Gastrocnemius medialis (tissue), 4 donors: ENCODE data around the gene PPIC. TPM values are rescaled to one million over a fixed set of nuclear protein-coding genes. Genes with fewer than 3 reads are reported as not detected.
"Not testable (repeated sequence)": the region's sequence is repeated elsewhere in the genome, so short reads cannot be mapped to it uniquely, and the experiment has no call there.

Experiments used
- ATAC-seq, 2 donors: fragments of 150-250 bp; one replicate each; pipeline ENCODE4 v1.9.1; 2016
- DNase-seq, 2 donors: peaks; one replicate each; pipeline ENCODE4 v3.0.0-alpha.2; 2019
- H3K27ac ChIP-seq, 4 donors: fragments of 200-600 bp; sonication (generic); 1 replicate in 1 of 4; 2 replicates in 3 of 4; pipeline ENCODE4 v1.5.1; 2016 to 2018; ENCODE audit warnings: mild to moderate bottlenecking in 2 of 4, moderate library complexity in 1 of 4
- H3K27me3 ChIP-seq, 3 donors: fragments of 200-600 bp; sonication (generic) in 2 of 3; 1 replicate in 1 of 3; 2 replicates in 2 of 3; pipeline versions ENCODE4 v1.5.1 to v1.6.0; 2016 to 2019; ENCODE audit warnings: mild to moderate bottlenecking in 1 of 3, moderate library complexity in 1 of 3
- H3K36me3 ChIP-seq, 2 donors: fragments of 200-600 bp; sonication (generic) in 1 of 2; one replicate each; pipeline ENCODE4 v1.5.1; 2017 to 2018
- H3K4me1 ChIP-seq, 2 donors: fragments of 200-600 bp; sonication (generic) in 1 of 2; one replicate each; pipeline ENCODE4 v1.5.1; 2016 to 2017; ENCODE audit warnings: mild to moderate bottlenecking in 2 of 2
- H3K4me3 ChIP-seq, 4 donors: fragments of 200-600 bp; sonication (generic) in 3 of 4; 1 replicate in 1 of 4; 2 replicates in 3 of 4; pipeline ENCODE4 v1.5.1; 2016 to 2019; ENCODE audit warnings: mild to moderate bottlenecking in 2 of 4
- H3K9me3 ChIP-seq, 3 donors: fragments of 200-600 bp; sonication (generic) in 2 of 3; 1 replicate in 1 of 3; 2 replicates in 2 of 3; pipeline ENCODE4 v1.5.1; 2016 to 2019
- CTCF ChIP-seq, 5 experiments: fragments of 450-650 bp in 3 of 5; fragments of 200-600 bp in 2 of 5; sonication (generic) in 2 of 5; IDR thresholded peaks in 4 of 5; conservative IDR thresholded peaks in 1 of 5; 1 replicate in 4 of 5; 2 replicates in 1 of 5; pipeline ENCODE4 v1.5.1; 2016 to 2019; ENCODE audit warnings: antibody characterized with exemption in 5 of 5, mild to moderate bottlenecking in 3 of 5, moderate library complexity in 3 of 5
- POLR2A ChIP-seq, 2 donors: fragments of 450-650 bp; IDR thresholded peaks; one replicate each; pipeline ENCODE4 v1.6.1; 2017; ENCODE audit warnings: antibody characterized with exemption in 2 of 2, mild to moderate bottlenecking in 2 of 2, moderate library complexity in 2 of 2
- in situ Hi-C, 4 donors: fragments of 200-750 bp; cut with MboI; loops; one replicate each; pipeline versions ENCODE4 v1.15.0 to v1.8.0; 2017; ENCODE audit warnings: low sequenced_read_pairs in 4 of 4
- intact Hi-C: fragments of 100-400 bp; cut with DNase I; formaldehyde crosslinking; loops from one replicate; pipeline ENCODE4 v1.15.1; 2023; ENCODE audit warnings: low total_unique reads
- total RNA-seq, 4 donors: library from RNA; depleted of rRNA; stranded (reverse); fragments of >200 nt; gene quantifications; one replicate each; pipeline versions ENCODE4 v1.1.0 to v1.2.3, GENCODE V29; 2016

PPIC gene
- total RNA-seq, 4 donors from 2014 or later: 10.3 to 29.8 (median 20.2) TPM

- no peaks in the 10 kb centered on the region for H3K9me3 ChIP-seq
- in situ Hi-C loops: no loop called here
- no peaks in the 10 kb centered on the region for H3K4me1 ChIP-seq
- no peak overlapping the region for H3K27ac ChIP-seq
- ATAC-seq (no peak), DNase-seq (no peak)
- intact Hi-C loops: no loop called here
- H3K4me3 ChIP-seq: no peak overlapping the region
- TF ChIP-seq CTCF (IDR thresholded peaks at IDR 0.05 in 4 of 5, conservative IDR thresholded peaks at IDR 0.05 in 1 of 5): no peak
- TF ChIP-seq POLR2A (IDR thresholded peaks at IDR 0.05): no peak
- no peaks in the 10 kb centered on the region for H3K36me3 ChIP-seq
- no peaks in the 10 kb centered on the region for H3K27me3 ChIP-seq
Measured at GRCh38 chr5:122978644-122979297, 57.8 kb downstream of the PPIC start.

GRCh38 chr5:122978068-122978467 lies 58.5 kb downstream of the PPIC start:
- DNase-seq (no peak), ATAC-seq (no peak)
- no peaks in the 10 kb centered on the region for H3K4me1 ChIP-seq
- no peaks in the 10 kb centered on the region for H3K27me3 ChIP-seq
- in situ Hi-C loops: no loop called here
- no peak overlapping the region for H3K27ac ChIP-seq
- H3K36me3 ChIP-seq: no peaks in the 10 kb centered on the region
- TF ChIP-seq POLR2A (IDR thresholded peaks at IDR 0.05): no peak
- no peak overlapping the region for H3K4me3 ChIP-seq
- intact Hi-C loops: no loop called here
- H3K9me3 ChIP-seq: no peaks in the 10 kb centered on the region

GRCh38 chr5:122977319-122977718 lies 59.2 kb downstream of the PPIC start:
- intact Hi-C loops (no loop called here), in situ Hi-C loops (no loop called here)
- Histone ChIP-seq H3K4me1 (no peaks in the 10 kb centered on the region), H3K27ac (no peak overlapping the region), H3K9me3 (no peaks in the 10 kb centered on the region), H3K4me3 (no peak overlapping the region), H3K27me3 (no peaks in the 10 kb centered on the region), H3K36me3 (no peaks in the 10 kb centered on the region)
- TF ChIP-seq POLR2A (IDR thresholded peaks at IDR 0.05): no peak
- TF ChIP-seq CTCF (IDR thresholded peaks at IDR 0.05 in 4 of 5, conservative IDR thresholded peaks at IDR 0.05 in 1 of 5): no peak
- ATAC-seq (no peak), DNase-seq (no peak)

GRCh38 chr5:122974251-122974650 lies 62.3 kb downstream of the PPIC start:
- H3K4me3 ChIP-seq, H3K27ac ChIP-seq, H3K36me3 ChIP-seq, H3K27me3 ChIP-seq, H3K9me3 ChIP-seq, H3K4me1 ChIP-seq, in situ Hi-C loops, DNase-seq, intact Hi-C loops, ATAC-seq: not testable (repeated sequence)

- in situ Hi-C loops, H3K36me3 ChIP-seq, ATAC-seq, H3K4me1 ChIP-seq, H3K27me3 ChIP-seq, H3K9me3 ChIP-seq, DNase-seq, H3K27ac ChIP-seq, intact Hi-C loops, H3K4me3 ChIP-seq: not testable (repeated sequence)
Measured at GRCh38 chr5:122973759-122974158, 62.8 kb downstream of the PPIC start.

Other genes starting within 250 kb of the PPIC start
- gene SNX24, start 191.1 kb downstream of the PPIC start, total RNA-seq: 10 to 100 TPM in 2 of 4 donors, 1 to 10 TPM in 2; 6.9 to 17.8 (median 10.6) TPM
- under 1 TPM; 0.02 to 0.61 (median 0.14) TPM for gene PRDM6, start 52.5 kb upstream of the PPIC start, total RNA-seq